Uterus (tissue), 4 donors: ENCODE data around the gene PLEKHG7. TPM values are rescaled to one million over a fixed set of nuclear protein-coding genes. Genes with fewer than 3 reads are reported as not detected.
"Not testable (repeated sequence)": the region's sequence is repeated elsewhere in the genome, so short reads cannot be mapped to it uniquely, and the experiment has no call there.

Source experiments
- DNase-seq, 2 donors: peaks; one replicate each; pipeline ENCODE4 v3.0.0-alpha.2; 2019 to 2020
- H3K27ac ChIP-seq, 2 donors: fragments of 200-600 bp; sonication (generic); 1 replicate in 1 of 2; 2 replicates in 1 of 2; pipeline ENCODE4 v1.5.1; 2016 to 2018
- H3K27me3 ChIP-seq, 2 donors: fragments of 200-600 bp; sonication (generic); one replicate each; pipeline ENCODE4 v1.5.1; 2018 to 2019; ENCODE audit warnings: control low read depth in 1 of 2
- H3K36me3 ChIP-seq, 2 donors: fragments of 200-600 bp; sonication (generic); one replicate each; pipeline ENCODE4 v1.5.1; 2019; ENCODE audit warnings: control low read depth in 1 of 2
- H3K4me1 ChIP-seq, 2 donors: fragments of 200-600 bp; sonication (generic); one replicate each; pipeline ENCODE4 v1.5.1; 2018 to 2019; ENCODE audit warnings: control low read depth in 1 of 2
- H3K4me3 ChIP-seq, 2 donors: fragments of 200-600 bp; sonication (generic); 1 replicate in 1 of 2; 2 replicates in 1 of 2; pipeline ENCODE4 v1.5.1; 2018 to 2019; ENCODE audit warnings: mild to moderate bottlenecking in 1 of 2
- H3K9me3 ChIP-seq, 2 donors: fragments of 200-600 bp; sonication (generic); one replicate each; pipeline ENCODE4 v1.5.1; 2019; ENCODE audit warnings: control low read depth in 1 of 2
- CTCF ChIP-seq, 4 experiments: fragments of 200-600 bp in 2 of 4; fragments of 450-650 bp in 2 of 4; sonication (generic) in 2 of 4; IDR thresholded peaks; one replicate each; pipeline ENCODE4 v1.5.1; 2016 to 2019; ENCODE audit warnings: antibody characterized with exemption in 4 of 4, mild to moderate bottlenecking in 2 of 4, moderate library complexity in 1 of 4
- POLR2A ChIP-seq, 2 donors: fragments of 450-650 bp; IDR thresholded peaks; one replicate each; pipeline ENCODE4 v1.6.1; 2016; ENCODE audit warnings: antibody characterized with exemption in 2 of 2, mild to moderate bottlenecking in 1 of 2, moderate library complexity in 1 of 2
- intact Hi-C: fragments of 100-400 bp; cut with DNase I; formaldehyde crosslinking; loops from one replicate; pipeline ENCODE4 v1.15.1; 2023; ENCODE audit warnings: low total_unique reads
- total RNA-seq, 4 donors: library from RNA; depleted of rRNA in 3 of 4; stranded (reverse); fragments of >200 nt in 3 of 4; gene quantifications; one replicate each; pipeline versions ENCODE4 v1.1.0 to v1.2.4, GENCODE V29; 2014 to 2023
- donor health status: DM: yes; HTN: yes; CAD: no.

The PLEKHG7 gene
- total RNA-seq, result 1 to 10 TPM in 1 of 4 donors, under 1 TPM in 1, not detected in 2; 0.26 to 1.5 TPM

- TF ChIP-seq CTCF (IDR thresholded peaks at IDR 0.05), result no peak
- no peak for TF ChIP-seq POLR2A (IDR thresholded peaks at IDR 0.05)
- intact Hi-C loops, result no loop called here
- Histone ChIP-seq H3K27me3 (no peaks in the 10 kb centered on the region), H3K4me3 (no peak within 1 kb of the TSS), H3K4me1 (no peaks in the 10 kb centered on the region), H3K36me3 (no peaks in the 10 kb centered on the region), H3K9me3 (no peaks in the 10 kb centered on the region), H3K27ac (no peak within 1 kb of the TSS)
- no peak for DNase-seq
Observed at GRCh38 chr12:92702754-92703679, at the start of gene PLEKHG7. PLEKHG7 (plus strand) TSS chr12:92702989; CDS start chr12:92706632, 3,643 bp downstream.

- DNase-seq, H3K36me3 ChIP-seq, H3K9me3 ChIP-seq, H3K4me3 ChIP-seq, intact Hi-C loops, H3K27me3 ChIP-seq, H3K27ac ChIP-seq, H3K4me1 ChIP-seq: not testable (repeated sequence)
Observed at GRCh38 chr12:92654256-92654655, 48.5 kb upstream of the PLEKHG7 start.

- Histone ChIP-seq H3K4me1 (no peaks in the 10 kb centered on the region), H3K27me3 (no peaks in the 10 kb centered on the region), H3K27ac (no peak overlapping the region), H3K36me3 (no peaks in the 10 kb centered on the region), H3K4me3 (no peak overlapping the region), H3K9me3 (no peaks in the 10 kb centered on the region)
- TF ChIP-seq CTCF (IDR thresholded peaks at IDR 0.05) (no peak), POLR2A (IDR thresholded peaks at IDR 0.05) (no peak)
- no peak for DNase-seq
- intact Hi-C loops, result no loop called here
Observed at GRCh38 chr12:92654929-92655328, 47.9 kb upstream of the PLEKHG7 start.

GRCh38 chr12:92656911-92657310 lies 45.9 kb upstream of the PLEKHG7 start:
- TF ChIP-seq POLR2A (IDR thresholded peaks at IDR 0.05), result no peak
- no peak for TF ChIP-seq CTCF (IDR thresholded peaks at IDR 0.05)
- no peaks in the 10 kb centered on the region for H3K9me3 ChIP-seq
- H3K4me3 ChIP-seq, result no peak overlapping the region
- intact Hi-C loops, result no loop called here
- H3K4me1 ChIP-seq, result no peaks in the 10 kb centered on the region
- no peak overlapping the region for H3K27ac ChIP-seq
- H3K36me3 ChIP-seq, result no peaks in the 10 kb centered on the region
- DNase-seq, result no peak
- no peaks in the 10 kb centered on the region for H3K27me3 ChIP-seq

- H3K36me3 ChIP-seq, result no peaks in the 10 kb centered on the region
- TF ChIP-seq CTCF (IDR thresholded peaks at IDR 0.05) (no peak), POLR2A (IDR thresholded peaks at IDR 0.05) (no peak)
- H3K9me3 ChIP-seq, result no peaks in the 10 kb centered on the region
- H3K27me3 ChIP-seq, result no peaks in the 10 kb centered on the region
- intact Hi-C loops, result no loop called here
- H3K27ac ChIP-seq, result no peak overlapping the region
- no peaks in the 10 kb centered on the region for H3K4me1 ChIP-seq
- H3K4me3 ChIP-seq, result no peak overlapping the region
- DNase-seq, result no peak
Observed at GRCh38 chr12:92657770-92658169, 45.0 kb upstream of the PLEKHG7 start.
